Measurements from ENCODE around the gene ATXN10. TPM values are rescaled to one million over a fixed set of nuclear protein-coding genes. Genes with fewer than 3 reads are reported as not detected.

Gene ATXN10
- total RNA-seq, 1 experiment from 2014 or later: 135 TPM

DNA sequence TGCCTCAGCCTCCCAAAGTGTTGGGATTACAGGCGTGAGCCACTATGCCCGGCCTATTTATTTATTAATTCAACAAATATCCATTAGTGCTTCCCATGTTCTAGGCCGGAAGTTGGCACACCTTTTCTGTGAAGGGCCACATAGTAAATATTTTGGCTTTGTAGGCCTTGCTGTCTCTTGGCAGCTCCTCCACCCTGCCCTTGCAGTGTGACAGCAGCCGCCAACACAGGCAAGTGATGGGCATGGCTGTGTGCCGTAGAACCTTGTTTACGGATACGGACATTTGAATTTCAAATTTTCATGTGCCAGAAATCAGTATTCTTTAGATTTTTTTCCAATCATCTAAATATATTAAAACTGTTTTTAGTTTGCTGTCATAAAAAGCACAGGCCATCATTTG is 165.9 kb downstream of the ATXN10 start (continued):
- TF ChIP-seq, protein P1, sequence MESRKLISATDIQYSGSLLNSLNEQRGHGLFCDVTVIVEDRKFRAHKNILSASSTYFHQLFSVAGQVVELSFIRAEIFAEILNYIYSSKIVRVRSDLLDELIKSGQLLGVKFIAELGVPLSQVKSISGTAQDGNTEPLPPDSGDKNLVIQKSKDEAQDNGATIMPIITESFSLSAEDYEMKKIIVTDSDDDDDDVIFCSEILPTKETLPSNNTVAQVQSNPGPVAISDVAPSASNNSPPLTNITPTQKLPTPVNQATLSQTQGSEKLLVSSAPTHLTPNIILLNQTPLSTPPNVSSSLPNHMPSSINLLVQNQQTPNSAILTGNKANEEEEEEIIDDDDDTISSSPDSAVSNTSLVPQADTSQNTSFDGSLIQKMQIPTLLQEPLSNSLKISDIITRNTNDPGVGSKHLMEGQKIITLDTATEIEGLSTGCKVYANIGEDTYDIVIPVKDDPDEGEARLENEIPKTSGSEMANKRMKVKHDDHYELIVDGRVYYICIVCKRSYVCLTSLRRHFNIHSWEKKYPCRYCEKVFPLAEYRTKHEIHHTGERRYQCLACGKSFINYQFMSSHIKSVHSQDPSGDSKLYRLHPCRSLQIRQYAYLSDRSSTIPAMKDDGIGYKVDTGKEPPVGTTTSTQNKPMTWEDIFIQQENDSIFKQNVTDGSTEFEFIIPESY (IDR thresholded peaks at IDR 0.05; ENCODE audit: extremely low read depth, insufficient replicate concordance, low read length): no peak
- no peak for TF ChIP-seq RAD21 (IDR thresholded peaks at IDR 0.05; ENCODE audit: low read depth)
- TF ChIP-seq SIN3A (IDR thresholded peaks at IDR 0.05; ENCODE audit: low read depth): no peak
- TF ChIP-seq, protein P2, sequence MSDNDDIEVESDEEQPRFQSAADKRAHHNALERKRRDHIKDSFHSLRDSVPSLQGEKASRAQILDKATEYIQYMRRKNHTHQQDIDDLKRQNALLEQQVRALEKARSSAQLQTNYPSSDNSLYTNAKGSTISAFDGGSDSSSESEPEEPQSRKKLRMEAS (IDR thresholded peaks at IDR 0.05): no peak

DNA sequence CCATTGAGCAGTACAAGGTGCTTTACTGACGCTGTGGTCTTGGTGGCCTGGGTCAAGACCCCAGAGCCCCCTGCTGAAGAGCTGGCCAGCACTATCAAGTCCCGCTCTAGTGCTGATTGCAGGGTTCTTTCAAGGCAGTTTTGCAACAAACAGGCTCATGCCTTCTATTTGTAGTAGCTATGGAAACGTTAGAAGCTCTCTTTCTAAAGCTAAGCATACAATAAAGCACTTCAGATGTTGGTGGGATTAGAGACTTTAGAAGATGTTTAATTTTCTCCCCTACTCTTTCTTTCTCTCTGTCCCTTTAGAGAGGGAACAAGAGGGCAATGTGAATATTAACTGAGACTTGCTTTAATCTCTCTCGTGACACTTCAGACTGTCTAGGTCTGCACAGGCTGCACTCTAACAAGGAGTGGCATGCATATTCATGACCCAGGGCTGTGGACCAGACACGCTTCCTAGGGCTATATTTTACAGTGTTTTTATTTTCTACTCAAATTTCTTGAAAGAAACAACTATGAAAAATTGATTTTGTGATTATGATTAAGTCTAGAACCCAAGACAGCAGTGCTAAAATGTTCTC is 166.8 kb downstream of the ATXN10 start:
- Histone ChIP-seq H3K27me3 (ENCODE audit: insufficient read depth, low read length) (no peaks in the 10 kb centered on the region), H4K20me1 (ENCODE audit: insufficient read depth) (no peaks in the 10 kb centered on the region), H2AFZ (ENCODE audit: low read depth, low read length, poor library complexity, severe bottlenecking) (no peak overlapping the region), H3K9me3 (ENCODE audit: control insufficient read depth in 1 of 2, insufficient read depth in 1 of 2, low read depth in 1 of 2, low read length in 2 of 2) (no peaks in the 10 kb centered on the region), H3K79me2 (ENCODE audit: insufficient read depth, low read length) (no peaks in the 10 kb centered on the region), H3K9ac (ENCODE audit: low read length) (no peak overlapping the region), H3K36me3 (ENCODE audit: control insufficient read depth in 1 of 2, insufficient read depth in 2 of 2, low read length in 2 of 2) (no peaks in the 10 kb centered on the region; a peak in 1 of 4 replicates), H3K27ac (ENCODE audit: low read depth, low read length) (no peak overlapping the region), H3K4me2 (ENCODE audit: low read length) (no peak overlapping the region), H3K4me3 (replicated peaks in 1 of 2; ENCODE audit: low read depth in 1 of 2, low read length in 2 of 2) (no peak overlapping the region), H3K4me1 (ENCODE audit: control insufficient read depth in 1 of 2, insufficient read depth in 2 of 2, low read length in 2 of 2) (no peaks in the 10 kb centered on the region), H3K9me2 (ENCODE audit: insufficient read depth) (no peaks in the 10 kb centered on the region)
- no peak for ATAC-seq
- ChIA-PET POLR2A (no interaction called here), CTCF (no interaction called here), RAD21 (ENCODE audit: low non-redundant PET in 1 of 2, low total read pairs in 2 of 2, uncharacterized antibody in 2 of 2, unreplicated experiment in 2 of 2) (no interaction called here)
- DNase-seq (ENCODE audit: low read depth, low spot score): no peak
- intact Hi-C loops (cut with micrococcal nuclease): loop anchor here (10.0 kb wide), 1 partner anchor 184 kb away; no protein-coding TSS in a partner anchor
- no peak for TF ChIP-seq EGR1 (IDR thresholded peaks at IDR 0.05; ENCODE audit: low read depth)
- TF ChIP-seq JUND (IDR thresholded peaks at IDR 0.05): no peak
- TF ChIP-seq, protein P3, sequence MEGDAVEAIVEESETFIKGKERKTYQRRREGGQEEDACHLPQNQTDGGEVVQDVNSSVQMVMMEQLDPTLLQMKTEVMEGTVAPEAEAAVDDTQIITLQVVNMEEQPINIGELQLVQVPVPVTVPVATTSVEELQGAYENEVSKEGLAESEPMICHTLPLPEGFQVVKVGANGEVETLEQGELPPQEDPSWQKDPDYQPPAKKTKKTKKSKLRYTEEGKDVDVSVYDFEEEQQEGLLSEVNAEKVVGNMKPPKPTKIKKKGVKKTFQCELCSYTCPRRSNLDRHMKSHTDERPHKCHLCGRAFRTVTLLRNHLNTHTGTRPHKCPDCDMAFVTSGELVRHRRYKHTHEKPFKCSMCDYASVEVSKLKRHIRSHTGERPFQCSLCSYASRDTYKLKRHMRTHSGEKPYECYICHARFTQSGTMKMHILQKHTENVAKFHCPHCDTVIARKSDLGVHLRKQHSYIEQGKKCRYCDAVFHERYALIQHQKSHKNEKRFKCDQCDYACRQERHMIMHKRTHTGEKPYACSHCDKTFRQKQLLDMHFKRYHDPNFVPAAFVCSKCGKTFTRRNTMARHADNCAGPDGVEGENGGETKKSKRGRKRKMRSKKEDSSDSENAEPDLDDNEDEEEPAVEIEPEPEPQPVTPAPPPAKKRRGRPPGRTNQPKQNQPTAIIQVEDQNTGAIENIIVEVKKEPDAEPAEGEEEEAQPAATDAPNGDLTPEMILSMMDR (IDR thresholded peaks at IDR 0.05 in 2 of 3, conservative IDR thresholded peaks at IDR 0.05 in 1 of 3; ENCODE audit: borderline replicate concordance in 1 of 3, insufficient read depth in 1 of 3, low read depth in 2 of 3, low read length in 2 of 3): no peak
- no peak for TF ChIP-seq CBX3 (IDR thresholded peaks at IDR 0.05; ENCODE audit: low read depth)
- TF ChIP-seq POLR2A (IDR thresholded peaks at IDR 0.05; ENCODE audit: borderline replicate concordance, extremely low read depth, insufficient read depth, insufficient read length): no peak
- no peak for TF ChIP-seq SRF (IDR thresholded peaks at IDR 0.05; ENCODE audit: low read depth)
- no TSS peak for BruUV-seq (replicated peaks)
